ENCODE measurements around the gene RBM20. TPM values are rescaled to one million over a fixed set of nuclear protein-coding genes. Genes with fewer than 3 reads are reported as not detected.

The RBM20 gene
- total and polyA plus RNA-seq, 7 donors, result 0.23 to 7.8 (median 5.4) TPM; not detected in 1

- Histone ChIP-seq H3K4me1 (peaks cover 0 to 67% (median 54%) of the 10 kb centered on the region in 4 donors), H3K27ac (peak overlapping the region; percentile 66 to 77 (median 72)), H3K27me3 (no peaks in the 10 kb centered on the region), H3K4me3 (no peak overlapping the region), H3K36me3 (no peaks in the 10 kb centered on the region), H3K9me3 (no peaks in the 10 kb centered on the region)
- WGBS, 2 donors, result 64 to 70% methylated on average over 3 of the region's 3 CpGs
- DNase-seq, result no peak
- intact Hi-C loops (cut with DNase I), result no loop called here
- TF ChIP-seq POLR2A (IDR thresholded peaks at IDR 0.05), result no peak
- no peak for TF ChIP-seq EP300 (IDR thresholded peaks at IDR 0.05)
- no peak for TF ChIP-seq CTCF (IDR thresholded peaks at IDR 0.05)
- no peak for TF ChIP-seq POLR2AphosphoS5 (IDR thresholded peaks at IDR 0.05)
Measured at GRCh38 chr10:110792476-110793125, 148.5 kb downstream of the RBM20 start.

GRCh38 chr10:110793128-110793812 is 149.1 kb downstream of the RBM20 start:
- intact Hi-C loops (cut with DNase I), result no loop called here
- Histone ChIP-seq H3K27me3 (no peaks in the 10 kb centered on the region), H3K9me3 (no peaks in the 10 kb centered on the region), H3K4me1 (peaks cover 0 to 67% (median 54%) of the 10 kb centered on the region in 4 donors), H3K36me3 (peaks cover 0 to 2% (median 0%) of the 10 kb centered on the region in 4 donors), H3K27ac (peak overlapping the region; percentile 66 to 77 (median 72)), H3K4me3 (no peak overlapping the region)
- TF ChIP-seq POLR2A (IDR thresholded peaks at IDR 0.05) (no peak), POLR2AphosphoS5 (IDR thresholded peaks at IDR 0.05) (no peak), EP300 (IDR thresholded peaks at IDR 0.05) (no peak), CTCF (IDR thresholded peaks at IDR 0.05) (no peak)
- WGBS, 2 donors, result 77 to 87% methylated on average over 9 of the region's 9 CpGs
- DNase-seq, result no peak

DNA sequence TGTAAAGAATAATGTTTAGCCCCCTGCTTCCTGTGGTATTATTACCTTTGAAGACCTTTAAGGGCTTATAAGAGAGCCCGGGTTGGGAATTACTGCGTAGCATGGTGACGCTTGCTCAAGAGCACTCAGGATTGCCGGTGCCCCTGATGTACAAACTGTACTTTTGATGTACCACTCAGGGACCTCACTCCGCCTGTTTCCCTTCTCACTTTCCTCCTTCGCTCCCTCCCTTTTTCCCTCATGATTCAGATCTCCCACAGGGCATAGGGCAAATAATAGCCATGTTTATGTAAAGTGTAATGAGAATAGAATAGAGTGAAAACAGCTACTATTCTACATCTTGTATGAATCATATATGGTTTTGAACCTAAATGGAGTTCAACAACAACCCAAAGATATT is 149.8 kb downstream of the RBM20 start:
- no peaks in the 10 kb centered on the region for H3K9me3 ChIP-seq
- no peak overlapping the region for H3K4me3 ChIP-seq
- intact Hi-C loops (cut with DNase I), result no loop called here
- no peaks in the 10 kb centered on the region for H3K27me3 ChIP-seq
- peak in 2 of 4 donors; percentile 39 to 66 for TF ChIP-seq POLR2AphosphoS5 (IDR thresholded peaks at IDR 0.05)
- TF ChIP-seq EP300 (IDR thresholded peaks at IDR 0.05), result peak in 3 of 4 donors; percentile 14 to 89 (median 20)
- TF ChIP-seq CTCF (IDR thresholded peaks at IDR 0.05), result no peak
- DNase-seq, result no peak
- peaks cover 0 to 65% (median 54%) of the 10 kb centered on the region in 4 donors for H3K4me1 ChIP-seq
- WGBS, 2 donors, result 96% methylated on average over 6 of the region's 6 CpGs
- peak overlapping the region; percentile 66 to 77 (median 72) for H3K27ac ChIP-seq
- H3K36me3 ChIP-seq, result peaks cover 0 to 8% (median 0%) of the 10 kb centered on the region in 4 donors

- WGBS, 2 donors, result 86 to 92% methylated on average over 4 of the region's 4 CpGs
- peaks cover 0 to 10% (median 0%) of the 10 kb centered on the region in 4 donors for H3K36me3 ChIP-seq
- H3K4me1 ChIP-seq, result peaks cover 0 to 56% (median 53%) of the 10 kb centered on the region in 4 donors
- H3K27ac ChIP-seq, result peak overlapping the region in 3 of 4 donors; percentile 67 to 77 (median 76)
- no peak for TF ChIP-seq CTCF (IDR thresholded peaks at IDR 0.05)
- TF ChIP-seq EP300 (IDR thresholded peaks at IDR 0.05), result no peak
- TF ChIP-seq POLR2A (IDR thresholded peaks at IDR 0.05), result no peak
- no peak for TF ChIP-seq POLR2AphosphoS5 (IDR thresholded peaks at IDR 0.05)
- H3K27me3 ChIP-seq, result no peaks in the 10 kb centered on the region
- no peak overlapping the region for H3K4me3 ChIP-seq
- intact Hi-C loops (cut with DNase I), result no loop called here
- no peak for DNase-seq
- H3K9me3 ChIP-seq, result no peaks in the 10 kb centered on the region
Measured at GRCh38 chr10:110794808-110795207, 150.7 kb downstream of the RBM20 start.

Measured in sigmoid colon (tissue), 7 donors.